Measurements from ENCODE around the gene CELSR1.

CELSR1 gene

DNA sequence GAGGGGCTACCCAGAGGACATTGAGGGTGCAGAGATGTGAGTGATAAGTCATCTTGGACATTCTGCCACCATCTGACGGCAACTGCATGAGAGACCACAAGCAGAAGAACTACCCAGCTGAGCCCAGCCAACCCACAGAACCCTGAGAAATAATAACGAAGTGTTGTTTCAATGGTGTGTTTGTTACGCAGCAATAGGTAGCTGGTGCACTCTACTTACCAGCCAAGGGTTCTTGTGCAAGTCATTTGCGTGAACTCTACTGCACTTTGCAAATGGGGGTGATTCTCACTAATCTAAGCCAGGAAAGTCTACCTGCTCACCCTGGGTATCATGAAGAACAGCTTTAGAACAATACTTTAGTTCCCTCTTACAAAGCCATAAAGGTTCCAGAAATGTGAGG lies 15.8 kb upstream of the CELSR1 start:
- no peak for DNase-seq (ENCODE audit: low read depth)

DNA sequence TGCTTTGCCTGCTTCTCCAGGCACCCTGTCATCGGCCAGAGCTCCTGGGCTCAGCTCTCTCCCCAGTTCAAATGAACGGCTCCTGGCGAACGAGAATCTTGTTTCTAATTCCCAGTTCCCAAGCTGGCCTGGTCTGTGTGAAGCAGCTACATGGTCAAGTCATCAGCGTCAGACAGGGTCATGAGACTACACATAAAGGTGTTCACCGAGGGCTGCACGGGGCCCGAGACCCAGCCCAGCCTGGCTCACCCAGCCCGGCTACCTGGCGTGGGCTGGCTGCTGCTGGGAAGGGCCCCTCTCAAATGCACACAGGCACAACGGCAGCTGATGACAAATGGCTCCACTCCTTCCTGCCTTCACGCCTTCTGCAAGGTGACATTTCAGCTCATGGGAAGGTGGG lies 14.6 kb upstream of the CELSR1 start:
- DNase-seq (ENCODE audit: low read depth), result no peak

- DNase-seq (ENCODE audit: low read depth), result no peak
Observed at GRCh38 chr22:46551321-46551720, 13.9 kb upstream of the CELSR1 start.

GRCh38 chr22:46549971-46550641 lies 12.7 kb upstream of the CELSR1 start:
- DNase-seq (ENCODE audit: low read depth), result no peak

- DNase-seq (ENCODE audit: low read depth), result no peak
Observed at GRCh38 chr22:46549563-46549840, 12.1 kb upstream of the CELSR1 start.

GRCh38 chr22:46547883-46548244 lies 10.4 kb upstream of the CELSR1 start:
- no peak for DNase-seq (ENCODE audit: low read depth)

- no peak for DNase-seq (ENCODE audit: low read depth)
Observed at GRCh38 chr22:46547179-46547882, 9.9 kb upstream of the CELSR1 start.

DNA sequence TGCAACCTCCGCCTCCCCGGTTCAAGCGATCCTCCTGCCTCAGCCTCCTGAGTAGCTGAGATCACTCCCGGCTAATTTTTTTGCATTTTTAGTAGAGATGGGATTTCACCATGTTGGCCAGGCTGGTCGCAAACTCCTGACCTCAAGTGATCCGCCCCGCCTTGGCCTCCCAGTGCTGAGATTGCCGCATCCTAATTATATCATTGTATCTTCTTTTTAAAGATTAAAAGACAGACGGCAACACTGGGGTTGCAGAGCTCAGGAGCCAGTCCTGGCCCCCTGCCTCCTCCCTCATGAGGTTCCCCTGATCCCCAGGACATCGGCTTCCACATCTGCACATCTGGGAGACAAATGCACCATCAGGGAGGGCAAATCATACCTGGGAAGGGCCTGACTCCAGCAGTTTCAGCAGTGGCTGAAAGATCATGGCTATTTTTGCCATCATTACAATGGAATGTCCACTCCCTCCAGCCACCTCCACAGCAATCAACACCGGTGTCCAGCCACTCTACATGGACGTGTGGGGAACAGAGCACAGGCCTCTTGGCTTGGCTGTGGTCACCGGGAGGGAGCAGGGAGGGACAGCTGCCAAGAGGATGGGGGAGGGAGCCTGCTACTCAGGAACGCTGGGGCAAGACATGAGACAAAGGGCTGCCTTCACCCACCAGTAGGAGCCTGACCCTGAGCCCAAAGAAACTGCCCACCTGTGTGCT lies 9.2 kb upstream of the CELSR1 start:
- DNase-seq (ENCODE audit: low read depth), result no peak

GRCh38 chr22:46545086-46545792 lies 7.8 kb upstream of the CELSR1 start:
- DNase-seq (ENCODE audit: low read depth), result no peak

DNA sequence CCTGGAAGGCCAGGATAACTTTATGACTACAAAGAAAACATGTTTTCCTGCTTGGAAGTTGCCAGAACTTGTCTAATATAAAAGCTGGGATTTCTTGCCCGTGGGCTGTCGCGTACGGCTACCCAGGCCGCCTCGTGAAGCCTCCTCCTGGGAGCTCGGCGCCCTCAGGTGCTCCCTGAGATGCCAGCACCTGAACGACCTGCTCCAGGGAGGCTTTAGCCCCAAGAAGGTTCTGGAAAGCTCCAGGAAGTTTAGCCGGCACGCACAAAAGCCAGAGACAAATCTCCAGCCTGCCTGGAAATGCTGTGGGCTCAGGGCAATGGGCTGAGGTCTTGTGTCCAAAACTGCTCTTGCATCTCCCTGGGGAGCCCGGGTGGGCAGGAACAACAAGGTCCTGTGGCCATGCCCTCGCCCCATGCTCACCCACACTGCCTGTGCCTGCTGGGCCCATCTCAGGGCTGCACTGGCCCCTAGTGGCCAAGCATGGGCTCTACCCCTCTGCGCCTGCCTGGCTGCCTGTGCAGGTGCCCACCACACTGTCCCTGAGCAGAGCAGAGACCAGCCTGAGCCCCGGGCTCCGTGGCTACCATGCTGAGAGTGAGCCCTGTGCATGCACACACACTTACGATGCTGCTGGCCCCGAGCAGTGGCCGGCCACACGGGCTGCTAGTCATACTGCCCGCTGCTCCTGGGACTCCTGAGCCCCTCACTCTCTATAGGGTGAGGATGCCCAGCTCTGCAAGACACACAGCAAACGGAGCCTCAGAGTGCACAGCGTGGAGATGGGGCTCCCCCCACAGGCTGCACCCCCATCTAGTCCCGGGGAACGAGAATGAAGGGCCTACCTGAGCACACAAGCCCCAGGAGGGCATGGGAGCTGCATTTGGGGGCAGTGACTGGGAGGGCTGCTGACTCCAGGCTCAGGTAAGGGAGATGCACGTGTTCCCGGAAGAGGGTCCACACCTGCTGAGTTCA lies 4.9 kb upstream of the CELSR1 start:
- peak; percentile 40 for DNase-seq (ENCODE audit: low read depth)

DNA sequence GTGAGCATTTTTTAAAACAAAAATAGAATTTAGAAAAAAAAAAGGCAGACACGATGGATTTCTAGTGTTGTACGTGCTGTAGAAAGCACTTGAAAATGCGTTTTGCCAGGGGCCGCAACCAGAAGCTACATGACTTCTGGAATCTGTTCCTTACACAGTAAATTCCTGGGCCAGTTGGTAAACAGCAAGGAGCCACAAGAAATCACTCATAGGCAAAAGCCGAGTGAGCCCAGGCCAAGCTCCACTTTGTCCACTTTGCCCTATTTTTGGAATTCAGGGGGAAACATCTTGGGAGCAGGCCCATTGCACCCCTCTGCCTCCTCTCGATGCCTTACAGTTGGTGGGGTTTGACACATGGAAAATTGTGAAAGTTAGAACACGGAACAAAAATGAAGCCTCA lies 4.1 kb upstream of the CELSR1 start:
- no peak for DNase-seq (ENCODE audit: low read depth)

DNA sequence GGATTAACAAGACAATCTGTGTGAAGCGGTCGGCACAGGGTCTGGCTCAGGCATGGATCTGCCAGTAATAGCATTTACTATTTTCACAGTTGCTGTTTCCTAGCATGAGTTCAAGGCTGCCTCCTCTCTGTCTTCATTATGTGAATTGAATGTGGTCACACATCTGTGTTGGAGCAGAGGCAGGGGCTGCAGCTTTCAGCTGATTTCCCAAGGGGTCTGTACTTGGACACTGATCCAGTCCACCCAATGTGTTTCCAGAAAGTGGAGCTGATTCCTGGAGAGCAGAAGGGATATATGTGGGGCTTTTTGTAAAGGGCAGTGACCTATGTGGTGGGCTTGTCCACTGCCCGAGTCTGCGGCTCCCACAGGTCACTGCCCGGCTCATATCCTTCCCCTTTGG lies 3.5 kb upstream of the CELSR1 start:
- no peak for DNase-seq (ENCODE audit: low read depth)

DNA sequence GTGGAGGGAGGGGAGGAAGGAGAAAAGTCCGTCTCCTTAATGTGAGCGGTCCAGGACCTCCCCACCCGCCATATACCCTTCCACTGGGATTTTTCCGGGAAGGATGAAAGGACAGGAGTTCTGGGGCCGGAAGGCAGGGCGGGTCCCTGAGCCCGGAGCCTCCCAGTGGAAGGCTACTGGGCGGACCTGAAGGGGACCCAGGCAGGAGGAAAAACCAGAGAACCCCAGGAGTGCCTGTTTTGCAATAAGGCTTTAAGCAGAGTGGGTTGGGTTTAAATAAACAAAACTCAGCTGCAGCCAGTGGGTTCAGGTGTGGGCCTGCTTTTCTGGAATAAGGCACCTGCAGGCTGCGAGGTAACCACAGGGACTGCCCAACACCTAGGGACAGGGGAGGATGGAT lies 1.7 kb upstream of the CELSR1 start:
- no peak for DNase-seq (ENCODE audit: low read depth)

DNA sequence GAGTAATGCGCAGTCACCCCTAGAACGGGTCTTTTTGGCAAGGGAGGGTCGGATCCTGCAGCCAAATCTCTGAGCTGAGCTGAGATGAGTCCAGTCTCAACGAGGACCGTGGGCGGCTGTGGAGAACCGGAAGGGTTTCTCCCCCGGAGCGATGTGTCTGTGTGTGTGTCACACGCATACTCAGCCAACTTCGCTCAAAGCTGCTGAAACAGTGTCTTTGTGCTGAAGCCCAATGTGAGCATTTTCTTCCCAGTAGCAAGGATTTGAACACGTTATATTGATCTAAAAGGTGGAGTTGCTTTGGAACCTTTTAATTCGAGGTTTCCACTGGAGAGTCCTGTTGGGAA lies 1.4 kb upstream of the CELSR1 start:
- DNase-seq (ENCODE audit: low read depth), result no peak

DNA sequence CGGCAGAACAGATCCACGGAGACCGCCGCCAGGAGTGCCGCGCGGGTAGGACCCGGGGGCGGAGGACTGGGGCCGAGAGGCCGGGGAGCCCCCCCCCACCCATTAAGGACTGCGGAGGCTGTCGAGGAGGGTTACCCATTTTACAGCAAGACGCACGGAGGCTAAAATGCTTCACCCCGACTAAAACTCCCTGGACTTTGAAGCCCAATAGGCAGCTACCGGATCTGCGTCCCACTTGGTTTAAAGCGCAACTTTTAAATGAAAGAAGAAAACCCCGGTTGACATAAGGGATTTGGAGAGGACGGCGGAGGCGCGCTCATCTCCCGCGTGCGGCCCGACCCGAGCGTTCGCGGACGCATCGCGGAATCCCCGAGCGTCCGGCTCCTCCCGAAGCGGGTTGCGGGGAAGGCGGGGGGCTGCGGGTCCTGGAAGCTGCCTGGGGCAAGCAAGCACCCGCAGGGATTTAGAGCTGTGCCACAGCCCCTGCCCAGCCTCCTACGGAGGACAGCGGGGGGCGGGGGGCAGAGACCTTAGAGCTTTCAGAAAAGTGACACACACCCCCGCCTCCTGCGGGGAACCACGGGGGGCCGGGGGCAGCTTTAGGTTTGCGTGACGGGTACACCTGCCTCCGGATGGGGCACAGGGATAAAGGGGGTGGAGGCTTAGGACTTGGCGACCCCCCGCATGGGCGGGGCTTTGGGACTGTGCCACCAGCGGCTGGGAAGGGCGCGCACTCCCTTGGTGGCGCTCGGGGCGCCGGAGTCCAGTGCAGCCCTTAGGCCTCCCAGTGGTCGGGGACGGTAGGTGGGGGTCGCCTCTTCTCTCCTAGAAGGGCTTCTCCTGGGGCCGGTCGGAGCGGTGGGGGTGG lies 760 bp upstream of the CELSR1 start:
- DNase-seq (ENCODE audit: low read depth), result no peak

DNA sequence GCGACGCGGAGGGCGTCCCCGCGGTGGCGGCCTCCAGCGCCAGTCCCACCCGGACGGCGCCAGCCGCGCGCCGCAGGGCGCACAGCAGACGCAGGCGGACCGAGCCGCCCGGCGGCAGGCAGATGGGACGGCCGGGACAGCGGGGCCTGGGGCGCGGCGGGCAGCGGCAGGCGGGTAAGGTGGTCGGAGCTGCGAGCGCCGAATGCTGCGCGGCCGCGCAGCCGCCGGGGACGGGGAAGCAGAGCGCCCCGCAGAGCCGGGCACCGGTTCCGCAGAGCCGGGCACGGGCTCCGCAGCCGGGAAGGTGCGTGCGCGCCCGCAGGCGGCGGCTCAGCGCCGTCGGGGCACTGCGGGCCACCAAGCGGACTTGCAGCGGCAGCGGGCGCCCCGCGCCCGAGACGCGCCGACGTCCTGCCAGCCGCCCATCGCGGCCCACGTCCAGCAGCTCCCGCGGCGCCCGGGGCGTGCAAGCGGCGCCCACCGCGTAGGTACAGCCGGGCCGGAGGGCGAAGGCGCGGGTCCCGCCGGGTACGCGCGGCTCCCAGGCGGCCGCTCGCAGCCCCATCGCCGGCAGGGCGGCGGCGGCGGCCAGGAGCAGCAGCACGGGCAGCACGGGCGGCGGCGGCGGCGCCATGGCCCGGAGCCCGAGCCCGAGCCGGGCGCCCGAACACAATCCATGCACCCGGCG lies 739 bp downstream of the CELSR1 start:
- no peak for DNase-seq (ENCODE audit: low read depth)

DNA sequence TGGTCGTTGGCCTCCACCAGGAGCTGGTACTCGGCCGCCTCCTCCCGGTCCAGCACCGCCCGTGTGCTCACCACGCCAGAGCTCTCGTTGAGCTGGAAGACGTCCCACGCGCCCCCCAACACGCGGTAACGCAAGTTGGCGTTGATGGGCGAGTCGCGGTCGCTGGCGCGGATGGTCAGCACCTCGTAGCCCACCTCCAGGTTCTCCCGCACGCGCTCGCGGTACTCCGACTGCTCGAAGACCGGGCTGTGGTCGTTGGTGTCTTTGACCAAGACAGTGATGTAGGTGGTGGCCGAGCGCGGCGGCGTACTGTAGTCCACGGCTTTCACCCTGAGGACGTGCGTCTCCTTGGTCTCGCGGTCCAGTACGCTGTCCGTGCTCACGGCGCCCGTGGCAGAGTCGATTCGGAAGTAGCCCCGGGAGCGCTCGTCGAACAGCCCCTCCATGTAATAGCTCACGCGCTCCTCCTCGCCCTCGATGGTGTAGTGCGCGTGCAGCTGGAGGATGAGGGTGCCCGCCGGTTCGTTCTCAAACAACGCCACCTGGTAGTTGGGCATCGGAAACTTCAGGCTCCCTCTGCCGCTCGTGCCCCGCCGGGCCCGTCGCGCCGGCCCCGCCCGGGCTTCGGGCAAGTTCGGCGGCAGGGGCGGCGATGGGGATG lies 1.4 kb downstream of the CELSR1 start:
- DNase-seq (ENCODE audit: low read depth), result no peak

- DNase-seq (ENCODE audit: low read depth), result no peak
Observed at GRCh38 chr22:46534901-46535630, 2.4 kb downstream of the CELSR1 start.

GRCh38 chr22:46534177-46534776 lies 3.1 kb downstream of the CELSR1 start:
- no peak for DNase-seq (ENCODE audit: low read depth)

Measured in stimulated activated CD8-positive, alpha-beta memory T cell treated with anti-CD3 and anti-CD28 coated beads, Interleukin-7, amount 100 ng/mL, for 24 hours (primary cell).